Measurements from ENCODE around the gene SARS1.

DNA sequence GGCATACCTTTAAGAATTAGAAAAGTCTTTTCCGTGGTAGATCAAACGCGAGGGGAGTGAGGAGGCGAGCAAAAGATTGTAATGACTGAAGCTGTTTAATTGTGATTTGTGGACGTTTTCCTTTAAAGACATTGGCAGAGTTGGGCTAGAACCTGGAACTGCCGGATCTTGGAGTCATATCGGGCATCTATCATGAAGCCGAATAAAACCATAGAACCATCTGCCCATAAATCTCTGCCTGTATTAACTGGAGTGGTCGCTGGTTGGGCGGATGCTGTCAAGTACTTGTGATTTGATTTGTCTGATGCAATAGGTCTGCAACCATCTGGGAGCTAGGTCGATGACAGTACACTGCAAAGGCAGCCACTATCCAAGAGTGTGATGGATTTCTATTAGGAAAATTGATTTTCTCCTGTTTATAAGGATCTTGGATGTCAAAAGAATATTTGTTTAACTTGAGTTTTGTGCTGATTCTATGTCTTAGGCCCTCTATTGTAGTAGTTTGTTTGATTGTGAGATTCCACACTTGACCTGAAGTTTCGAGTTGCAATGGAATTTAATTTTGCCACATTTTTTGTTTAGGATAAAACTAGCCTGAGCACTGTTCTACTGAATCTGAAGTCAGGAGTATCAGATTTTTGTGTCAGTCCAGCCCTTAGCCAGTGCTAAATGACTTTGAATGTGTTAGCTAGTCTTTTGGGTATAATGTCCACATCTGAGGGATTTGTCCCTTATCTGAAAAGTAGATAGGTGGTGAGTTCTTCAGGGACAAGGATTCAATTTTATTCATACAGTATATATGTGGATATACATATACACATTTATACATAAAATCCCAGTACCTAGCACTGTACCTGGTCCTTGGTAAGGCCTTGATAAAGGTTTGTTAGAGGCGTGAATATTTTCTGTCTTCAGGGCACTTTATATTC is 1.2 kb downstream of the SARS1 start:
- TF ChIP-seq, protein P1, sequence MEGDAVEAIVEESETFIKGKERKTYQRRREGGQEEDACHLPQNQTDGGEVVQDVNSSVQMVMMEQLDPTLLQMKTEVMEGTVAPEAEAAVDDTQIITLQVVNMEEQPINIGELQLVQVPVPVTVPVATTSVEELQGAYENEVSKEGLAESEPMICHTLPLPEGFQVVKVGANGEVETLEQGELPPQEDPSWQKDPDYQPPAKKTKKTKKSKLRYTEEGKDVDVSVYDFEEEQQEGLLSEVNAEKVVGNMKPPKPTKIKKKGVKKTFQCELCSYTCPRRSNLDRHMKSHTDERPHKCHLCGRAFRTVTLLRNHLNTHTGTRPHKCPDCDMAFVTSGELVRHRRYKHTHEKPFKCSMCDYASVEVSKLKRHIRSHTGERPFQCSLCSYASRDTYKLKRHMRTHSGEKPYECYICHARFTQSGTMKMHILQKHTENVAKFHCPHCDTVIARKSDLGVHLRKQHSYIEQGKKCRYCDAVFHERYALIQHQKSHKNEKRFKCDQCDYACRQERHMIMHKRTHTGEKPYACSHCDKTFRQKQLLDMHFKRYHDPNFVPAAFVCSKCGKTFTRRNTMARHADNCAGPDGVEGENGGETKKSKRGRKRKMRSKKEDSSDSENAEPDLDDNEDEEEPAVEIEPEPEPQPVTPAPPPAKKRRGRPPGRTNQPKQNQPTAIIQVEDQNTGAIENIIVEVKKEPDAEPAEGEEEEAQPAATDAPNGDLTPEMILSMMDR (IDR thresholded peaks at IDR 0.05; ENCODE audit: poor library complexity): no peak
- TF ChIP-seq EZH2phosphoT487 (IDR thresholded peaks at IDR 0.05; ENCODE audit: low read depth, severe bottlenecking, unreplicated experiment): no peak

Data from hepatocyte (in vitro differentiated cells).